Measurements from ENCODE around the gene ELOA. TPM values are rescaled to one million over a fixed set of nuclear protein-coding genes. Genes with fewer than 3 reads are reported as not detected.

Gene ELOA
- total and polyA plus RNA-seq, 2 of the 13 experiments (the other 11 are each of a cell fraction or from before 2014, with no cell fraction given) = 14.2 to 28.5 TPM

DNA sequence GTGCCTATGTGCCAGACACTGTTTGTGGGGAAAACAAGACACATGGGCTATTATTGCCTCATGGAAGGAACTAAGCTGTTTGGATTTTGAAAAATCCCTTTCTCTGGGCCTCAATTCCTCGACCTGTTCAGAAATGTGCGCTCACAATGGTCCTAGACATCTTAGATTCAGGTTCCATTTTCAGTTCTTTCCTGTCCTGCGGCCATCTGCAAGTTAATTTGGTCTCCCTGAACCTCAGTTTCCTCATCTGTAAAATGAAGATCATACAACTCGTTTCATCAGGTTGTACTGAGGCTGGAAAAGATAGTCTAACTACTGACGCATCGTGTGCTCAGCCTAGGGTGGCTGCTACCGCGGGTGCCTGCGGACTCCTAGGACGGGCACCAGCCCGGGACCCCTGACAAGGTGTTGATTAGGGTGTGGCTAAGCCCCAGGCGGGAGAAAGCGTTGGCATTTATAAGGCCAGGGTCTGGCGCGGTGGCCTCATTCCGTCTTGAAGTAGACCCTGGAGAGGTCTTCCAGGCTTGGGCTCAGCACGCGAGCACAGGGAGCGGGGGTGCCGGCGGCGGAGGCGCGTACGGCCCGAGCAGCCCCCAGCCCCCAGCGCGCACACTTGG, 493 bp upstream of the ELOA start (continued):
- TF ChIP-seq KIAA2018 (CRISPR knock-in tag; IDR thresholded peaks at IDR 0.05; ENCODE audit: borderline replicate concordance) = no peak
- TF ChIP-seq ZNF547 (CRISPR knock-in tag; IDR thresholded peaks at IDR 0.05) = no peak
- no peak; the same call in 1 of the 2 replicates for TF ChIP-seq ZNF510 (CRISPR knock-in tag; IDR thresholded peaks at IDR 0.05; ENCODE audit: low read depth)
- no peak for TF ChIP-seq CCAR2 (optimal IDR thresholded peaks at IDR 0.05; ENCODE audit: low read depth, low read length)
- no peak for TF ChIP-seq TGIF2 (CRISPR knock-in tag; IDR thresholded peaks at IDR 0.05)
- TF ChIP-seq ZNF619 (CRISPR knock-in tag; IDR thresholded peaks at IDR 0.05) = no peak
- TF ChIP-seq POLR2G (IDR thresholded peaks at IDR 0.05; ENCODE audit: low read depth, low read length) = no peak
- TF ChIP-seq ZNF75D (CRISPR knock-in tag; IDR thresholded peaks at IDR 0.05; ENCODE audit: borderline replicate concordance) = no peak
- TF ChIP-seq, protein P1, sequence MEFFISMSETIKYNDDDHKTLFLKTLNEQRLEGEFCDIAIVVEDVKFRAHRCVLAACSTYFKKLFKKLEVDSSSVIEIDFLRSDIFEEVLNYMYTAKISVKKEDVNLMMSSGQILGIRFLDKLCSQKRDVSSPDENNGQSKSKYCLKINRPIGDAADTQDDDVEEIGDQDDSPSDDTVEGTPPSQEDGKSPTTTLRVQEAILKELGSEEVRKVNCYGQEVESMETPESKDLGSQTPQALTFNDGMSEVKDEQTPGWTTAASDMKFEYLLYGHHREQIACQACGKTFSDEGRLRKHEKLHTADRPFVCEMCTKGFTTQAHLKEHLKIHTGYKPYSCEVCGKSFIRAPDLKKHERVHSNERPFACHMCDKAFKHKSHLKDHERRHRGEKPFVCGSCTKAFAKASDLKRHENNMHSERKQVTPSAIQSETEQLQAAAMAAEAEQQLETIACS (CRISPR knock-in tag; IDR thresholded peaks at IDR 0.05) = peak; percentile 27; the same call in 1 of the 2 replicates
- TF ChIP-seq MATR3 (CRISPR knock-in tag; IDR thresholded peaks at IDR 0.05) = no peak
- TF ChIP-seq ZBTB34 (CRISPR knock-in tag; IDR thresholded peaks at IDR 0.05) = no peak
- TF ChIP-seq, protein P2, sequence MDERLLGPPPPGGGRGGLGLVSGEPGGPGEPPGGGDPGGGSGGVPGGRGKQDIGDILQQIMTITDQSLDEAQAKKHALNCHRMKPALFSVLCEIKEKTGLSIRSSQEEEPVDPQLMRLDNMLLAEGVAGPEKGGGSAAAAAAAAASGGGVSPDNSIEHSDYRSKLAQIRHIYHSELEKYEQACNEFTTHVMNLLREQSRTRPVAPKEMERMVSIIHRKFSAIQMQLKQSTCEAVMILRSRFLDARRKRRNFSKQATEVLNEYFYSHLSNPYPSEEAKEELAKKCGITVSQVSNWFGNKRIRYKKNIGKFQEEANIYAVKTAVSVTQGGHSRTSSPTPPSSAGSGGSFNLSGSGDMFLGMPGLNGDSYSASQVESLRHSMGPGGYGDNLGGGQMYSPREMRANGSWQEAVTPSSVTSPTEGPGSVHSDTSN (CRISPR knock-in tag; IDR thresholded peaks at IDR 0.05) = no peak
